Left ventricle myocardium inferior (tissue), 1 donor: ENCODE data around the gene AP1G1. TPM values are rescaled to one million over a fixed set of nuclear protein-coding genes. Genes with fewer than 3 reads are reported as not detected.

Experiments
- DNase-seq: peaks from one replicate; pipeline ENCODE4 v3.0.0-alpha.2; 2020
- H3K27ac ChIP-seq: fragments of 200-600 bp; replicated peaks from 2 replicates; pipeline ENCODE4 v1.8.0; 2021
- H3K27me3 ChIP-seq: fragments of 200-600 bp; 2 replicates; pipeline ENCODE4 v1.8.0; 2021; ENCODE audit warnings: low read depth
- H3K36me3 ChIP-seq: fragments of 200-600 bp; 2 replicates; pipeline ENCODE4 v1.8.0; 2021
- H3K4me1 ChIP-seq: fragments of 200-600 bp; 2 replicates; pipeline ENCODE4 v1.8.0; 2021
- H3K4me3 ChIP-seq: fragments of 200-600 bp; 2 replicates; pipeline ENCODE4 v1.8.0; 2021; ENCODE audit warnings: mild to moderate bottlenecking, moderate library complexity
- H3K9me3 ChIP-seq: fragments of 200-600 bp; replicated peaks from 2 replicates; pipeline ENCODE4 v1.8.0; 2021
- CTCF ChIP-seq: fragments of 200-600 bp; IDR thresholded peaks from 2 replicates; pipeline ENCODE4 v1.8.0; 2021; ENCODE audit warnings: antibody characterized with exemption, mild to moderate bottlenecking, borderline replicate concordance
- intact Hi-C: fragments of 100-400 bp; cut with micrococcal nuclease; formaldehyde crosslinking; loops from one replicate; pipeline ENCODE4 v1.11.0; 2022
- total RNA-seq: library from RNA; stranded (reverse); fragmentation: NEBNext Ultra II Directional; extraction: Animal tissue kit (Norgen Biotek cat#: 25700); gene quantifications from one replicate; pipeline ENCODE4 v1.2.1, GENCODE V29; 2021
- donor health status: DM: no; HTN: yes; CAD: no; lungs with severe emphysema.

Gene AP1G1
- total RNA-seq, 1 donor from 2014 or later: 30.7 TPM

- DNase-seq: no peak
- intact Hi-C loops: no loop called here
- H3K4me1 ChIP-seq: no peaks in the 10 kb centered on the region
- H3K27ac ChIP-seq: no peak overlapping the region
- H3K4me3 ChIP-seq: no peak overlapping the region
- H3K9me3 ChIP-seq: no peaks in the 10 kb centered on the region
- H3K27me3 ChIP-seq: no peaks in the 10 kb centered on the region
- peaks cover 90% of the 10 kb centered on the region for H3K36me3 ChIP-seq
- TF ChIP-seq CTCF: no peak
These were observed 41.4 kb downstream of the AP1G1 start for GRCh38 chr16:71767060-71767900.

GRCh38 chr16:71762186-71762585, 46.4 kb downstream of the AP1G1 start:
- Histone ChIP-seq H3K36me3 (peaks cover 87% of the 10 kb centered on the region), H3K4me1 (peaks cover 11% of the 10 kb centered on the region), H3K27me3 (no peaks in the 10 kb centered on the region), H3K4me3 (no peak overlapping the region), H3K9me3 (no peaks in the 10 kb centered on the region), H3K27ac (no peak overlapping the region)
- no peak for DNase-seq
- no peak for TF ChIP-seq CTCF
- intact Hi-C loops: no loop called here

- no peak overlapping the region for H3K4me3 ChIP-seq
- no peaks in the 10 kb centered on the region for H3K27me3 ChIP-seq
- no peak for TF ChIP-seq CTCF
- DNase-seq: no peak
- intact Hi-C loops: no loop called here
- no peaks in the 10 kb centered on the region for H3K9me3 ChIP-seq
- H3K27ac ChIP-seq: no peak overlapping the region
- peaks cover 92% of the 10 kb centered on the region for H3K36me3 ChIP-seq
- peaks cover 11% of the 10 kb centered on the region for H3K4me1 ChIP-seq
These were observed 47.5 kb downstream of the AP1G1 start for GRCh38 chr16:71761097-71761496.

- peaks cover 96% of the 10 kb centered on the region for H3K36me3 ChIP-seq
- H3K9me3 ChIP-seq: no peaks in the 10 kb centered on the region
- no peak overlapping the region for H3K27ac ChIP-seq
- no peaks in the 10 kb centered on the region for H3K27me3 ChIP-seq
- no peak overlapping the region for H3K4me3 ChIP-seq
- peaks cover 11% of the 10 kb centered on the region for H3K4me1 ChIP-seq
- intact Hi-C loops: no loop called here
- DNase-seq: no peak
- TF ChIP-seq CTCF: no peak
These were observed 50.3 kb downstream of the AP1G1 start for GRCh38 chr16:71758293-71758760.

GRCh38 chr16:71754652-71755051, 54.0 kb downstream of the AP1G1 start:
- H3K27ac ChIP-seq: no peak overlapping the region
- H3K9me3 ChIP-seq: no peaks in the 10 kb centered on the region
- H3K4me1 ChIP-seq: peaks cover 11% of the 10 kb centered on the region
- H3K36me3 ChIP-seq: peaks cover 86% of the 10 kb centered on the region
- no peak overlapping the region for H3K4me3 ChIP-seq
- TF ChIP-seq CTCF: no peak
- no peaks in the 10 kb centered on the region for H3K27me3 ChIP-seq
- no peak for DNase-seq
- intact Hi-C loops: no loop called here
